Uterus (tissue), 2 donors: ENCODE data around the gene SAMD4B.

Experiments used
- POLR2A ChIP-seq, 2 donors: fragments of 450-650 bp; IDR thresholded peaks; one replicate each; pipeline ENCODE4 v1.6.1; 2016; ENCODE audit warnings: antibody characterized with exemption in 2 of 2, mild to moderate bottlenecking in 1 of 2, moderate library complexity in 1 of 2
- TF ChIP-seq, protein P1 (sequence below), 4 experiments: fragments of 200-600 bp in 2 of 4; fragments of 450-650 bp in 2 of 4; sonication (generic) in 2 of 4; IDR thresholded peaks; one replicate each; pipeline ENCODE4 v1.5.1; 2016 to 2019; ENCODE audit warnings: antibody characterized with exemption in 4 of 4, mild to moderate bottlenecking in 2 of 4, moderate library complexity in 1 of 4

GRCh38 chr19:39359026-39359425, 16.8 kb downstream of the SAMD4B start:
- TF ChIP-seq, protein P1, sequence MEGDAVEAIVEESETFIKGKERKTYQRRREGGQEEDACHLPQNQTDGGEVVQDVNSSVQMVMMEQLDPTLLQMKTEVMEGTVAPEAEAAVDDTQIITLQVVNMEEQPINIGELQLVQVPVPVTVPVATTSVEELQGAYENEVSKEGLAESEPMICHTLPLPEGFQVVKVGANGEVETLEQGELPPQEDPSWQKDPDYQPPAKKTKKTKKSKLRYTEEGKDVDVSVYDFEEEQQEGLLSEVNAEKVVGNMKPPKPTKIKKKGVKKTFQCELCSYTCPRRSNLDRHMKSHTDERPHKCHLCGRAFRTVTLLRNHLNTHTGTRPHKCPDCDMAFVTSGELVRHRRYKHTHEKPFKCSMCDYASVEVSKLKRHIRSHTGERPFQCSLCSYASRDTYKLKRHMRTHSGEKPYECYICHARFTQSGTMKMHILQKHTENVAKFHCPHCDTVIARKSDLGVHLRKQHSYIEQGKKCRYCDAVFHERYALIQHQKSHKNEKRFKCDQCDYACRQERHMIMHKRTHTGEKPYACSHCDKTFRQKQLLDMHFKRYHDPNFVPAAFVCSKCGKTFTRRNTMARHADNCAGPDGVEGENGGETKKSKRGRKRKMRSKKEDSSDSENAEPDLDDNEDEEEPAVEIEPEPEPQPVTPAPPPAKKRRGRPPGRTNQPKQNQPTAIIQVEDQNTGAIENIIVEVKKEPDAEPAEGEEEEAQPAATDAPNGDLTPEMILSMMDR (IDR thresholded peaks at IDR 0.05), result no peak
- no peak for TF ChIP-seq POLR2A (IDR thresholded peaks at IDR 0.05)
